Mucosa of descending colon (tissue), 3 donors: Measurements from ENCODE around the gene RMDN2. TPM values are rescaled to one million over a fixed set of nuclear protein-coding genes. Genes with fewer than 3 reads are reported as not detected.
"Not testable (repeated sequence)": the region's sequence is repeated elsewhere in the genome, so short reads cannot be mapped to it uniquely, and the experiment has no call there.

Experiments
- ATAC-seq: fragments of 200-7000 bp; cut with Tn5 transposase; one replicate; pipeline ENCODE4 v1.9.1; 2020; ENCODE audit warnings: mild to moderate bottlenecking, moderate library complexity
- DNase-seq, 3 donors: peaks; one replicate each; pipeline ENCODE4 v3.0.0-alpha.2; 2020
- H3K36me3 ChIP-seq: fragments of 200-600 bp; one replicate; pipeline ENCODE4 v1.8.0; 2021; ENCODE audit warnings: low read depth, mild to moderate bottlenecking
- H3K4me1 ChIP-seq: fragments of 200-600 bp; one replicate; pipeline ENCODE4 v1.8.0; 2021; ENCODE audit warnings: low read depth, mild to moderate bottlenecking
- H3K4me3 ChIP-seq: fragments of 200-600 bp; one replicate; pipeline ENCODE4 v1.8.0; 2021; ENCODE audit warnings: mild to moderate bottlenecking
- H3K9me3 ChIP-seq: fragments of 200-600 bp; one replicate; pipeline ENCODE4 v1.8.0; 2021; ENCODE audit warnings: mild to moderate bottlenecking
- intact Hi-C, 2 donors: fragments of 100-400 bp; cut with DNase I in 1 of 2; cut with micrococcal nuclease in 1 of 2; formaldehyde crosslinking; loops; one replicate each; pipeline versions ENCODE4 v1.11.0 to v1.11.1; 2022; cut with DNase I, micrococcal nuclease
- total RNA-seq, 3 donors: library from RNA; stranded (reverse); fragmentation: NEBNext Ultra II Directional in 2 of 3; extraction: Animal tissue kit (Norgen Biotek cat#: 25700) in 2 of 3; gene quantifications; one replicate each; pipeline versions ENCODE4 v1.2.1 to v1.2.4, GENCODE V29; 2021 to 2023
- TF ChIP-seq, protein P1 (sequence below): fragments of 200-600 bp; IDR thresholded peaks from one replicate; pipeline ENCODE4 v1.8.0; 2022; ENCODE audit warnings: antibody characterized with exemption, mild to moderate bottlenecking
- donor health status: DM: no; HTN: no; CAD: no; lungs with moderate emphysema.
- donor health status: DM: no; HTN: no; CAD: no.
- donor health status: DM: no; HTN: yes; CAD: no.

The RMDN2 gene
- total RNA-seq, 3 donors from 2014 or later: 22.8 to 46.2 (median 28.5) TPM

DNA sequence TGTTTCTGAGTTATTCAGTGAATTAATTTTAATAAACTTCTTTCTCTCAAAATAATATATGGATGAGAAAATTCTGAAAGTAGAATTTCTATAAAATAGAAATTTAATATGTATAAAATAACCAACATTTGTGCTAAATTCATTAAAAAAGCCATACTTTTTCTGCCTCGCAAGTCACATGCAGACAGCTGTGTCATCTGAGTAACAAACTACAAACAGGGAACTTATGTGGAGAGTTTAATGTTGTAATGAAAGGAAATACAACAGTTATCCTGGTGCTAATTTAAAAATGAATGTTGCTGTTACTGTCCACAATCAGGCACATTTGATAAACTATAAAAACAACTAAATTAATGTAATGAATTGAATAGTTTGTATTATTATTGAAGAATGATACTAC, 22.2 kb downstream of the RMDN2 start:
- Histone ChIP-seq H3K9me3 (no peaks in the 10 kb centered on the region), H3K4me3 (no peak overlapping the region), H3K36me3 (peaks cover 3% of the 10 kb centered on the region), H3K4me1 (no peaks in the 10 kb centered on the region)
- no peak for ATAC-seq
- TF ChIP-seq, protein P1, sequence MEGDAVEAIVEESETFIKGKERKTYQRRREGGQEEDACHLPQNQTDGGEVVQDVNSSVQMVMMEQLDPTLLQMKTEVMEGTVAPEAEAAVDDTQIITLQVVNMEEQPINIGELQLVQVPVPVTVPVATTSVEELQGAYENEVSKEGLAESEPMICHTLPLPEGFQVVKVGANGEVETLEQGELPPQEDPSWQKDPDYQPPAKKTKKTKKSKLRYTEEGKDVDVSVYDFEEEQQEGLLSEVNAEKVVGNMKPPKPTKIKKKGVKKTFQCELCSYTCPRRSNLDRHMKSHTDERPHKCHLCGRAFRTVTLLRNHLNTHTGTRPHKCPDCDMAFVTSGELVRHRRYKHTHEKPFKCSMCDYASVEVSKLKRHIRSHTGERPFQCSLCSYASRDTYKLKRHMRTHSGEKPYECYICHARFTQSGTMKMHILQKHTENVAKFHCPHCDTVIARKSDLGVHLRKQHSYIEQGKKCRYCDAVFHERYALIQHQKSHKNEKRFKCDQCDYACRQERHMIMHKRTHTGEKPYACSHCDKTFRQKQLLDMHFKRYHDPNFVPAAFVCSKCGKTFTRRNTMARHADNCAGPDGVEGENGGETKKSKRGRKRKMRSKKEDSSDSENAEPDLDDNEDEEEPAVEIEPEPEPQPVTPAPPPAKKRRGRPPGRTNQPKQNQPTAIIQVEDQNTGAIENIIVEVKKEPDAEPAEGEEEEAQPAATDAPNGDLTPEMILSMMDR: no peak
- intact Hi-C loops: no loop called here
- no peak for DNase-seq

DNA sequence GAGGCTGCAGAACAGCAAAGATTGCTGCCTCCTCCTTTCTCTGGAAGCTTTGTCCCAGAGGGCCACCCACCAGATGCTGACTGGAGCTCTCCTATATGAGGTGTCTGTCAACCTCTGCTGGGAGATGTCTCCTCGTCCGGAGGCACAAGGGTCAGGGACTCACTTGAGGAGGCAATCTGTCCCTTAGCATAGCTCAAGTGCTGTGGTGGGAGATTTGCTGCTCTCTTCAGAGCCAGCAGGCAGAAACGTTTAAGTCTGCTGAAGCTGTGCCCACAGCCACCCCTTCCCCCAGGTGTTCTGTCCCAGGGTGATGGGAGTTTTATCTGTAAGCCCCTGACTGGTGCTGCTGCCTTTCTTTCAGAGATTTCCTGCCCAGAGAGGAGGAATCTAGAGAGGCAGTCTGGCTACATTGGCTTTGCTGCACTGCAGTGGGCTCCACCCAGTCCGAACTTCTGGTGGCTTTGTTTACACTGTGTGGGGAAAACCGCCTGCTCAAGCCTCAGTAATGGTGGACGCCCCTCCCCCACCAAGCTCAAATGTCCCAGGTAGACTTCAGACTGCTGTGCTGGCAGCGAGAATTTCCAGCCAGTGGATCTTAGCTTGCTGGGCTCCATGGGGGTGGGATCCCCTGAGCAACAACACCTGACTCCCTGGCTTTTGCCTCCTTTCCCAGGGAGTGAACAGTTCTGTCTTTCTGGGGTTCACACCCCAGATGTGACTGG, 37.1 kb downstream of the RMDN2 start:
- H3K36me3 ChIP-seq, ATAC-seq, H3K9me3 ChIP-seq, H3K4me3 ChIP-seq, intact Hi-C loops, H3K4me1 ChIP-seq: not testable (repeated sequence)
- DNase-seq: peak; percentile 26 to 52 (median 49)

DNA sequence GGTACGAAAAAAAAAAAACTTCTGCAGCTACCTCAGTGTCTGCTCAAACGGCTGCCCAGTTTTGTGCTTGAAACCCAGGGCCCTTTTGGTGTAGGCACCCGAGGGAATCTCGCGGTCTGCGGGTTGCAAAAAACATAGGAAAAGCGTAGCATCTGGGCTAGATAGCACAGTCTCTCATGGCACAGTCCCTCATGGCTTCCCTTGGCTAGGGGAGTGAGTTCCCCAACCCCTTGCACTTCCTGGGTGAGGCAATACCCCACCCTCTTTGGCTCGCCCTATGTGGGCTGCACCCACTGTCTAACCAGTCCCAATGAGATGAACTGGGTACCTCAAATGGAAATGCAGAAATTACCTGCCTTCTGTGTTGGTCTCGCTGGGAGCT, 37.6 kb downstream of the RMDN2 start:
- intact Hi-C loops, H3K4me1 ChIP-seq, H3K36me3 ChIP-seq, ATAC-seq, H3K4me3 ChIP-seq, H3K9me3 ChIP-seq, DNase-seq: not testable (repeated sequence)

DNA sequence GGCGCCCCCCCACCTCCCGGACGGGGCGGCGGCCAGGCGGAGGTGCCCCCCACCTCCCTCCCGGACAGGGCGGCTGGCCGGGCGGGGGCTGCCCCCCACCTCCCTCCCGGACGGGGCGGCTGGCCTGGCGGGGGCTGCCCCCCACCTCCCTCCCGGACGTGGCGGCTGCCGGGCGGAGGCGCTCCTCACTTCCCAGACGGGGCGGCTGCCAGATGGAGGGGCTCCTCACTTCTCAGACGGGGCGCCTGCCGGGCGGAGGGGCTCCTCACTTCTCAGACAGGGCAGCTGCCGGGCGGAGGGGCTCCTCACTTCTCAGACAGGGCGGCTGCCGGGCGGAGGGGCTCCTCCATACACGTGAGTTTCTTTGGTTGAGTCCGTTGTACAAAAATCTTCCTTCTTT, 38.8 kb downstream of the RMDN2 start:
- ATAC-seq, intact Hi-C loops, H3K4me1 ChIP-seq, H3K36me3 ChIP-seq, H3K9me3 ChIP-seq, H3K4me3 ChIP-seq: not testable (repeated sequence)
- peak in 1 of 3 donors; percentile 28 for DNase-seq

DNA sequence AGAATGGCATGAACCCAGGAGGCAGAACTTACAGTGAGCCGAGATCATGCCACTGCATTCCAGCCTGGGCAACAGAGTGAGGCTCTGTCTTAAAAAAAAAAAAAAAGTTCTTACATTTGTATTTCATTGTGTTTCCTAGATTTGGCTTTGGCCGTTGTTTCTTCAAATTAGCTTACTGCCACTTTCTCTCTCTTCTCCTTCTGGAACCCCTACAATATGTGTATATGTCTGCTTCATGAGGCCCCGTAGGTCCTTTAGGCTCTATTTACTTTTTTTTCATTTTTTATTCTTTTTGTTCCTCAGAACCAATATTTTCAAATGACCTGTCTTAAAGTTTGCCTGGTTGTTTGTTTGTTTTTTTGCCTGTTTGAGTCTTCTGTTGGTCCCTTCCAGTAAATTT, 41.2 kb downstream of the RMDN2 start:
- H3K9me3 ChIP-seq: no peaks in the 10 kb centered on the region
- intact Hi-C loops: no loop called here
- no peak overlapping the region for H3K4me3 ChIP-seq
- DNase-seq (no peak), ATAC-seq (no peak)
- H3K36me3 ChIP-seq: no peaks in the 10 kb centered on the region
- no peaks in the 10 kb centered on the region for H3K4me1 ChIP-seq
- TF ChIP-seq, protein P1: no peak

DNA sequence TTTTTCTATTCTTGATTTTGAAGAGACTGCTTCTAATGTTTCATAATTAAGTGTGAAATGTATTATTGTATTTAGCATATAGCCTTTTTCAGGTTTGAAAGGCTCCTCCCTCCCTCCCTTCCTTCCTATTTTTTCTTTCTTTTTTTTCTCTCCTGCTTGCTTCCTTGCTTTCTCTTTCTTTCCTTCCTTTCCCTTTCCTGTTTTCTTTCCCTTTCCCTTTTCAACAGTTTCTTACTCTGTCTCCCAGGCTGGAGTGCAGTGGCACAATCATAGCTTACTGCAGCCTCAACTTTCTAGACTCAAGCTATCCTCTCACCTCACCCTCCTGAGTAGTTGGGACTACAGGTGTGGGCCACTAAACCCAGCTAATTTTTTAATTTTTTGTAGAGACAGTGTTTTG, 44.6 kb downstream of the RMDN2 start:
- TF ChIP-seq, protein P1: no peak
- Histone ChIP-seq H3K4me1 (no peaks in the 10 kb centered on the region), H3K4me3 (no peak overlapping the region), H3K9me3 (no peaks in the 10 kb centered on the region), H3K36me3 (no peaks in the 10 kb centered on the region)
- DNase-seq: no peak
- ATAC-seq: no peak
- intact Hi-C loops: no loop called here

DNA sequence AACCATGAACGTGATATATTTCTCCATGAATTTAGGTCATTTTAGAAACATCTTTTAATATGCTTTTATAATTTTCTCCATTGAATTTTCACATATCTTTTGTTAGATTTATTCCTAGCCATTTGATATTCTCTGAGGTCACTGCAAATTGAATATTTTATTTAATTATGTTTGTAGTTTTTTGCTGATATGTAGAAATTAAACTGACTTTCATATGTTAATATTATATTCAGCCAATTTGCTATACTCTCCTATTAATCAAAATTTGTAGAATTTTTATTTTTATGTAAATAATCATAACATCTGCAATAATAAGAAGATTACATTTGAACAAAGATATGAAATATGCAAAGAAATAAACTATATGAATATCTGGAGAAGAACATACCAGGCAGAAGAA, 46.9 kb downstream of the RMDN2 start:
- intact Hi-C loops: no loop called here
- ATAC-seq (no peak), DNase-seq (no peak)
- H3K9me3 ChIP-seq: no peaks in the 10 kb centered on the region
- no peak overlapping the region for H3K4me3 ChIP-seq
- H3K4me1 ChIP-seq: no peaks in the 10 kb centered on the region
- no peaks in the 10 kb centered on the region for H3K36me3 ChIP-seq
- TF ChIP-seq, protein P1: no peak
